HepG2 (cell line): ENCODE measurements around the gene CEP78. TPM values are rescaled to one million over a fixed set of nuclear protein-coding genes. Genes with fewer than 3 reads are reported as not detected.
A peak's percentile ranks its signal among the peaks of the same experiment; 100 is the strongest.

Experiments used
- ARID3A ChIP-seq: IDR thresholded peaks from 2 replicates; pipeline ENCODE4 v1.6.1; 2012; ENCODE audit warnings: low read depth, low read length, improper control_type of control experiment
- BHLHE40 ChIP-seq: IDR thresholded peaks from 2 replicates; pipeline ENCODE4 v1.6.1; 2011; ENCODE audit warnings: low read length, improper control_type of control experiment
- HES4 ChIP-seq: sonication (generic); formaldehyde crosslinking; IDR thresholded peaks from 2 replicates; pipeline ENCODE4 v1.9.0; 2021; ENCODE audit warnings: mild to moderate bottlenecking, missing genetic modification reagents, borderline replicate concordance
- HMGA1 ChIP-seq: sonication (generic); formaldehyde crosslinking; conservative IDR thresholded peaks from 2 replicates; pipeline ENCODE4 v1.4.0; 2020; ENCODE audit warnings: missing genetic modification reagents
- HOMEZ ChIP-seq: IDR thresholded peaks from 2 replicates; pipeline ENCODE4 v1.6.1; 2016; ENCODE audit warnings: low read depth
- MTA1 ChIP-seq: sonication (generic); formaldehyde crosslinking; IDR thresholded peaks from 2 replicates; pipeline ENCODE4 v1.4.0; 2020; ENCODE audit warnings: missing genetic modification reagents, mild to moderate bottlenecking, borderline replicate concordance
- RORA ChIP-seq: sonication (generic); formaldehyde crosslinking; IDR thresholded peaks from 2 replicates; pipeline ENCODE4 v1.5.0; 2020; ENCODE audit warnings: mild to moderate bottlenecking, missing genetic modification reagents, moderate library complexity
- SP140L ChIP-seq: sonication (generic); formaldehyde crosslinking; IDR thresholded peaks from 2 replicates; pipeline ENCODE4 v1.4.0; 2020; ENCODE audit warnings: missing genetic modification reagents, borderline replicate concordance
- TERF1 ChIP-seq: sonication (generic); formaldehyde crosslinking; IDR thresholded peaks from 2 replicates; pipeline ENCODE4 v1.8.0; 2022; ENCODE audit warnings: mild to moderate bottlenecking, missing genetic modification reagents, moderate library complexity
- U2AF1 ChIP-seq: fragments of 200-400 bp; formaldehyde crosslinking; optimal IDR thresholded peaks from 2 replicates; pipeline ENCODE3; 2017; ENCODE audit warnings: mild to moderate bottlenecking, low read depth, low read length
- ZFP90 ChIP-seq: sonication (generic); formaldehyde crosslinking; IDR thresholded peaks from 2 replicates; pipeline ENCODE4 v1.8.0; 2022; ENCODE audit warnings: missing genetic modification reagents, mild to moderate bottlenecking, inconsistent platforms, borderline replicate concordance
- ZNF10 ChIP-seq: sonication (generic); formaldehyde crosslinking; IDR thresholded peaks from 2 replicates; pipeline ENCODE4 v1.4.0; 2020; ENCODE audit warnings: mild to moderate bottlenecking, low read depth, missing genetic modification reagents, borderline replicate concordance
- ZNF143 ChIP-seq: sonication (generic); formaldehyde crosslinking; IDR thresholded peaks from 2 replicates; pipeline ENCODE4 v1.4.0; 2020; ENCODE audit warnings: missing genetic modification reagents
- ZNF430 ChIP-seq: sonication (generic); formaldehyde crosslinking; IDR thresholded peaks from 2 replicates; pipeline ENCODE4 v1.9.0; 2021; ENCODE audit warnings: mild to moderate bottlenecking, missing genetic modification reagents
- ZNF574 ChIP-seq: sonication (generic); formaldehyde crosslinking; IDR thresholded peaks from 2 replicates; pipeline ENCODE4 v1.4.0; 2020; ENCODE audit warnings: missing genetic modification reagents
- ZNF670 ChIP-seq: sonication (generic); formaldehyde crosslinking; IDR thresholded peaks from 2 replicates; pipeline ENCODE4 v1.8.0; 2022; ENCODE audit warnings: mild to moderate bottlenecking, missing genetic modification reagents, borderline replicate concordance
- ZNF737 ChIP-seq: sonication (generic); formaldehyde crosslinking; IDR thresholded peaks from 2 replicates; pipeline ENCODE4 v1.5.0; 2020; ENCODE audit warnings: missing genetic modification reagents, mild to moderate bottlenecking, borderline replicate concordance
- ZNF770 ChIP-seq: sonication (generic); formaldehyde crosslinking; IDR thresholded peaks from 2 replicates; pipeline ENCODE4 v1.5.0; 2020; ENCODE audit warnings: mild to moderate bottlenecking, missing genetic modification reagents
- ZSCAN31 ChIP-seq: sonication (generic); formaldehyde crosslinking; IDR thresholded peaks from 2 replicates; pipeline ENCODE4 v1.5.0; 2020; ENCODE audit warnings: low read depth, mild to moderate bottlenecking, missing genetic modification reagents
- polyA plus RNA-seq, 8 experiments: library from polyadenylated mRNA; depleted of rRNA in 3 of 8; stranded (reverse) in 7 of 8; unstranded in 1 of 8; fragments of >200 nt; fragmentation: Illumina TruSeq in 4 of 8; extraction: Trizol in 4 of 8; gene quantifications; 2 replicates each; pipeline versions ENCODE4 v1.2.1 to v1.2.3, GENCODE V29; 2011 to 2016; ENCODE audit warnings: low read depth in 4 of 8, missing spikeins in 1 of 8, mixed read lengths in 1 of 8; ENCODE audit not compliant: insufficient read depth in 1 of 8
- total RNA-seq, 5 experiments: library from RNA; depleted of rRNA; stranded (reverse); fragments of >200 nt; fragmentation: Illumina TruSeq; extraction: Trizol; gene quantifications; 2 replicates each; pipeline ENCODE4 v1.2.3, GENCODE V29; 2016; ENCODE audit warnings: low read depth in 1 of 5

CEP78 gene
- total and polyA plus RNA-seq, 2 of the 13 experiments (the other 11 are each of a cell fraction or from before 2014, with no cell fraction given), result 5.1 to 30.8 TPM

GRCh38 chr9:78286946-78287388 lies 51.1 kb downstream of the CEP78 start (continued):
- no peak for TF ChIP-seq ZNF143
- no peak for TF ChIP-seq ZNF430
- TF ChIP-seq TERF1, result no peak
- no peak for TF ChIP-seq RORA
- TF ChIP-seq ZNF670 (CRISPR knock-in tag), result no peak
- no peak for TF ChIP-seq ZSCAN31 (CRISPR knock-in tag)
- TF ChIP-seq U2AF1, result no peak
- TF ChIP-seq ZNF737 (CRISPR knock-in tag), result no peak
- TF ChIP-seq ZNF770 (CRISPR knock-in tag), result peak; percentile 93
- peak; percentile 91 for TF ChIP-seq BHLHE40
- TF ChIP-seq SP140L (CRISPR knock-in tag), result no peak
- no peak for TF ChIP-seq ZNF10 (CRISPR knock-in tag)
- TF ChIP-seq MTA1 (CRISPR knock-in tag), result 0 out of 2 replicates have a peak, but pooled peaks have one; percentile 67
- TF ChIP-seq ARID3A, result no peak
- 0 out of 2 replicates have a peak, but pooled peaks have one; percentile 39 for TF ChIP-seq HOMEZ
- peak; percentile 48; the same call in 1 of the 2 replicates for TF ChIP-seq ZNF574 (CRISPR knock-in tag)
- TF ChIP-seq HES4 (CRISPR knock-in tag), result no peak
- TF ChIP-seq ZFP90 (CRISPR knock-in tag), result no peak
- TF ChIP-seq HMGA1 (CRISPR knock-in tag), result no peak
